ENCODE data around the gene A1CF. TPM values are rescaled to one million over a fixed set of nuclear protein-coding genes. Genes with fewer than 3 reads are reported as not detected.

A1CF gene
- polyA plus RNA-seq, 2 of the 4 experiments (the other 2 are of a cell fraction) = 0.25 to 0.80 TPM

DNA sequence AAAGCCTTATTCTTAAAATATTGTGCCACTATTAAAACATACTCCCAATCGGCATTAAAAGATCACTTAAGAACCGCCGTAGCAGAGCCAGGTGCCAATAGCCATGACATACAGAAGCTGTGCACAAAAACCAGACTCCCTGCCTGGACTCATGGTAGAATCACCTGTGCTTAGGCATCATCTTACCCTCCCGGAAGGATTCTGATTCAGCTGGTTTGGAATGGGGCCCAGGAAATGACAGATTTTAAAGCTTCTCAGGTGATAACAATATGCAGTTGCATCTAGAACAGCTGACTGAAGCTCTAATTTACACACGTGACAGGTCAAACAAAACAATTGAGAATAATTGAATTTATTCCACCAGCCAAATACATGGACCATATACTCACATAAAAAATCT, 10.7 kb downstream of the A1CF start:
- no peaks in the 10 kb centered on the region for H3K9me3 ChIP-seq
- no peak overlapping the region for H3K27ac ChIP-seq
- CTCF ChIA-PET = no interaction called here
- H3K4me3 ChIP-seq = no peak overlapping the region
- DNase-seq (ENCODE audit: low read depth in 1 of 2, low spot score in 1 of 2) = no peak
- no peaks in the 10 kb centered on the region for H3K4me1 ChIP-seq
- POLR2A ChIA-PET = no interaction called here
- WGBS (ENCODE audit: missing lambda C conversion rate) = 59% methylated on average over 5 of the region's 5 CpGs
- H3K4me2 ChIP-seq = no peak overlapping the region
- no peak for FAIRE-seq
- TF ChIP-seq HOXB5 (CRISPR knock-in tag; IDR thresholded peaks at IDR 0.05) = no peak
- no peak for TF ChIP-seq FOXS1 (CRISPR knock-in tag; IDR thresholded peaks at IDR 0.05)
- TF ChIP-seq TP53 (CRISPR knock-in tag; IDR thresholded peaks at IDR 0.05) = no peak
- TF ChIP-seq RFX5 (IDR thresholded peaks at IDR 0.05) = no peak
- ATAC-seq = no peak

DNA sequence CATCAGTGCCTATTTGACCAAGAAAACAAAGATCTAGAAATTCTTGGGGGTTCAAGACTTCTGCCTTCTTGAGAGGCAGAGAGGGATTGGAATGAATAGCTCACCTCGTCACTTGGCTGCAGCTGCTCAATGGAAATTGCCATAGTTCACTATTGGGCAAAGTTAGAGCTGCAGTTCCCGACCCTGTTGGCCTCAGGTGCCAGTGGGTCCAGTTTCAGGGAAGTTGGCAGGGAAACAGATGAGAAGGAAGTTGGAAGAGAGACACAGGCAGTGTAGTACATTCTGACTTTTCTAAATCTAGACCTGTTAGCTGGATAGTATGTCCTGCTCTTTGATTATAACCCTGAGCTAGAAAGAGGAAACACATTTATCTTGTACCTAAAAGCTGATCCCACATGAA, 19.1 kb downstream of the A1CF start:
- no peak overlapping the region for H3K27ac ChIP-seq
- ATAC-seq (no peak), FAIRE-seq (no peak), DNase-seq (ENCODE audit: low read depth in 1 of 2, low spot score in 1 of 2) (no peak)
- H3K4me1 ChIP-seq = no peaks in the 10 kb centered on the region
- no peak overlapping the region for H3K4me2 ChIP-seq
- ChIA-PET CTCF (interaction anchor here (0.9 to 1.1 kb wide), 2 partner anchors 14 to 78 kb away, joined by 3 read pairs; no protein-coding TSS in a partner anchor), POLR2A (no interaction called here)
- no peak overlapping the region for H3K4me3 ChIP-seq
- no peak for TF ChIP-seq FOXS1 (CRISPR knock-in tag; IDR thresholded peaks at IDR 0.05)
- no peak for TF ChIP-seq FOSL2 (IDR thresholded peaks at IDR 0.05)
- TF ChIP-seq FOSL2 (CRISPR knock-in tag; IDR thresholded peaks at IDR 0.05) = no peak
- no peak for TF ChIP-seq SREBF2 (IDR thresholded peaks at IDR 0.05)
- TF ChIP-seq, protein P1, sequence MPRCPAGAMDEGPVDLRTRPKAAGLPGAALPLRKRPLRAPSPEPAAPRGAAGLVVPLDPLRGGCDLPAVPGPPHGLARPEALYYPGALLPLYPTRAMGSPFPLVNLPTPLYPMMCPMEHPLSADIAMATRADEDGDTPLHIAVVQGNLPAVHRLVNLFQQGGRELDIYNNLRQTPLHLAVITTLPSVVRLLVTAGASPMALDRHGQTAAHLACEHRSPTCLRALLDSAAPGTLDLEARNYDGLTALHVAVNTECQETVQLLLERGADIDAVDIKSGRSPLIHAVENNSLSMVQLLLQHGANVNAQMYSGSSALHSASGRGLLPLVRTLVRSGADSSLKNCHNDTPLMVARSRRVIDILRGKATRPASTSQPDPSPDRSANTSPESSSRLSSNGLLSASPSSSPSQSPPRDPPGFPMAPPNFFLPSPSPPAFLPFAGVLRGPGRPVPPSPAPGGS (IDR thresholded peaks at IDR 0.05) = no peak
- 18% methylated on average over 2 of the region's 2 CpGs for WGBS (ENCODE audit: missing lambda C conversion rate)
- no peaks in the 10 kb centered on the region for H3K9me3 ChIP-seq

DNA sequence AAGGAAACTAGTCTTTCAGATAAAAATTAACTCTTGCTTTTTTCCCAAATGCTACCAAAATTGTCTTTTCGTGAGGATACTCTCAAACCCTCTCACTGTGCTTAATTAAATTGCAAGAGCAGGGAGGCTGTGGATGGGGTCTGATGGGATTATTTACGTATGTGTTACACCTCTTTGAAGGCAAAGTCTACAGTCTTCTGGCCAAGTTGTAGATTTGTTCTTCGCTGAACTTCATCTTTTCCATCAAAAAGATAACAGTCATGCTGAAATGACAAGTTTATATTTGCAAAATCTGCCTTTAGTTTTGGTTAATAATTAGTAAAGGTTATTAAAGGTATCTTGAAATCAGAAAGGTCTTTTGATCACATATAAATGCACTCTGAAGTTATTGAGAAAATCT, 22.7 kb downstream of the A1CF start:
- Histone ChIP-seq H3K4me2 (no peak overlapping the region), H3K9me3 (no peaks in the 10 kb centered on the region), H3K27ac (no peak overlapping the region), H3K4me3 (no peak overlapping the region), H3K4me1 (no peaks in the 10 kb centered on the region)
- WGBS (ENCODE audit: missing lambda C conversion rate) = 11% methylated on average over 3 of the region's 3 CpGs
- no peak for FAIRE-seq
- no peak for DNase-seq (ENCODE audit: low read depth in 1 of 2, low spot score in 1 of 2)
- ChIA-PET CTCF (no interaction called here), POLR2A (no interaction called here)
- ATAC-seq = no peak
- TF ChIP-seq ZFP36 (IDR thresholded peaks at IDR 0.05; ENCODE audit: borderline replicate concordance, partially characterized antibody) (no peak), SREBF2 (IDR thresholded peaks at IDR 0.05) (no peak)

DNA sequence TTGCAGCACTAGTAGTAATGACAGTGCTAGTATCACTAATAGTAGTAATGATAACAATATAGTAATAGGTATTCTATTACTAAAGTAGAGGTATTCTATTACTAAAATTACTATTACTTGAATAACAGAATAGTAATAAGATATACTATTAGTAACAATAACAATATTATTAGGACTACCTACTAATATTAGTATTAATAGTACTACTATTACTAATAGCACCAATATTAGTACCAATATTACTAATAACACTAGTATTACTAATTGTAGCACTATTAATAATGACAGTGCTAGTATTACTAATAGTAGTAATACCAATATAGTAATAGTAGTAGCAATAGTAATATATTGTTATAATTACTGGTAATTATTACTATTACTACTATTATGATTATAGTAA, 24.1 kb downstream of the A1CF start:
- Histone ChIP-seq H3K27ac (no peak overlapping the region), H3K9me3 (no peaks in the 10 kb centered on the region), H3K4me2 (no peak overlapping the region), H3K4me3 (no peak overlapping the region), H3K4me1 (no peaks in the 10 kb centered on the region)
- ChIA-PET POLR2A (no interaction called here), CTCF (no interaction called here)
- no peak for ATAC-seq
- FAIRE-seq = no peak
- DNase-seq (ENCODE audit: low read depth in 1 of 2, low spot score in 1 of 2) = no peak
- TF ChIP-seq BHLHE40 (IDR thresholded peaks at IDR 0.05; ENCODE audit: low read depth, low read length) = no peak
- no peak for TF ChIP-seq CBX8 (IDR thresholded peaks at IDR 0.05)
- no peak for TF ChIP-seq RAD21 (conservative IDR thresholded peaks at IDR 0.05 in 1 of 2, IDR thresholded peaks at IDR 0.05 in 1 of 2)
- no peak for TF ChIP-seq ZNF302 (CRISPR knock-in tag; IDR thresholded peaks at IDR 0.05)
- TF ChIP-seq CHD2 (IDR thresholded peaks at IDR 0.05; ENCODE audit: low read length, partially characterized antibody) = no peak
- TF ChIP-seq, protein P2, sequence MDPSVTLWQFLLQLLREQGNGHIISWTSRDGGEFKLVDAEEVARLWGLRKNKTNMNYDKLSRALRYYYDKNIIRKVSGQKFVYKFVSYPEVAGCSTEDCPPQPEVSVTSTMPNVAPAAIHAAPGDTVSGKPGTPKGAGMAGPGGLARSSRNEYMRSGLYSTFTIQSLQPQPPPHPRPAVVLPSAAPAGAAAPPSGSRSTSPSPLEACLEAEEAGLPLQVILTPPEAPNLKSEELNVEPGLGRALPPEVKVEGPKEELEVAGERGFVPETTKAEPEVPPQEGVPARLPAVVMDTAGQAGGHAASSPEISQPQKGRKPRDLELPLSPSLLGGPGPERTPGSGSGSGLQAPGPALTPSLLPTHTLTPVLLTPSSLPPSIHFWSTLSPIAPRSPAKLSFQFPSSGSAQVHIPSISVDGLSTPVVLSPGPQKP (IDR thresholded peaks at IDR 0.05; ENCODE audit: low read depth, low read length) = no peak
- no peak for TF ChIP-seq HOXA7 (CRISPR knock-in tag; IDR thresholded peaks at IDR 0.05)
- TF ChIP-seq SREBF2 (IDR thresholded peaks at IDR 0.05) = no peak
- no peak for TF ChIP-seq HOXB5 (CRISPR knock-in tag; IDR thresholded peaks at IDR 0.05)
- no peak for TF ChIP-seq TP53 (CRISPR knock-in tag; IDR thresholded peaks at IDR 0.05)
- TF ChIP-seq CEBPB (IDR thresholded peaks at IDR 0.05) = no peak
- no peak for TF ChIP-seq SMC3 (IDR thresholded peaks at IDR 0.05)
- no peak for TF ChIP-seq JUNB (IDR thresholded peaks at IDR 0.05)
- no peak for TF ChIP-seq RARB (CRISPR knock-in tag; IDR thresholded peaks at IDR 0.05)
- no peak for TF ChIP-seq POLR2A (IDR thresholded peaks at IDR 0.05; ENCODE audit: low read length)
- no peak for TF ChIP-seq POLR2AphosphoS2 (conservative IDR thresholded peaks at IDR 0.05; ENCODE audit: low read length)
- TF ChIP-seq KDM1A (IDR thresholded peaks at IDR 0.05; ENCODE audit: low read depth) = no peak
- no peak for TF ChIP-seq TFCP2L1 (CRISPR knock-in tag; IDR thresholded peaks at IDR 0.05)
- no peak for TF ChIP-seq CBX2 (IDR thresholded peaks at IDR 0.05; ENCODE audit: borderline replicate concordance, low read depth)
- TF ChIP-seq ZC3H11A (IDR thresholded peaks at IDR 0.05) = no peak
